ENCODE data around the gene BBX. TPM values are rescaled to one million over a fixed set of nuclear protein-coding genes. Genes with fewer than 3 reads are reported as not detected.

Gene BBX
- total RNA-seq, 1 donor from 2014 or later = 45.1 TPM

GRCh38 chr3:107669669-107670068, 146.9 kb downstream of the BBX start:
- Mint-ChIP-seq H3K27ac (no peak overlapping the region), H3K27me3 (ENCODE audit: insufficient read depth) (no peaks in the 10 kb centered on the region), H3K4me3 (no peak overlapping the region), H3K9me3 (no peaks in the 10 kb centered on the region), H3K4me1 (ENCODE audit: low read depth) (peaks cover 5% of the 10 kb centered on the region), H3K36me3 (ENCODE audit: low read depth) (no peaks in the 10 kb centered on the region)
- intact Hi-C loops (cut with micrococcal nuclease) = loop anchor here (10.0 kb wide), 2 partner anchors 175 to 735 kb away; no protein-coding TSS in a partner anchor
- no peak for DNase-seq (ENCODE audit: low spot score)

GRCh38 chr3:107670986-107671385, 148.2 kb downstream of the BBX start:
- no peak for DNase-seq (ENCODE audit: low spot score)
- Mint-ChIP-seq H3K4me3 (no peak overlapping the region), H3K36me3 (ENCODE audit: low read depth) (no peaks in the 10 kb centered on the region), H3K27me3 (ENCODE audit: insufficient read depth) (no peaks in the 10 kb centered on the region), H3K27ac (no peak overlapping the region), H3K9me3 (no peaks in the 10 kb centered on the region), H3K4me1 (ENCODE audit: low read depth) (peaks cover 17% of the 10 kb centered on the region)
- intact Hi-C loops (cut with micrococcal nuclease) = loop anchor here (10.0 kb wide), 2 partner anchors 174 to 734 kb away; no protein-coding TSS in a partner anchor

- no peaks in the 10 kb centered on the region for H3K27me3 Mint-ChIP-seq (ENCODE audit: insufficient read depth)
- no peaks in the 10 kb centered on the region for H3K9me3 Mint-ChIP-seq
- H3K4me3 Mint-ChIP-seq = no peak overlapping the region
- H3K27ac Mint-ChIP-seq = no peak overlapping the region
- H3K36me3 Mint-ChIP-seq (ENCODE audit: low read depth) = no peaks in the 10 kb centered on the region
- peaks cover 23% of the 10 kb centered on the region for H3K4me1 Mint-ChIP-seq (ENCODE audit: low read depth)
- intact Hi-C loops (cut with micrococcal nuclease) = loop anchor here (10.0 kb wide), 2 partner anchors 170 to 730 kb away; no protein-coding TSS in a partner anchor
- DNase-seq (ENCODE audit: low spot score) = no peak
These were observed 151.6 kb downstream of the BBX start for GRCh38 chr3:107674371-107674770.

- Mint-ChIP-seq H3K4me1 (ENCODE audit: low read depth) (peaks cover 26% of the 10 kb centered on the region), H3K27me3 (ENCODE audit: insufficient read depth) (no peaks in the 10 kb centered on the region), H3K36me3 (ENCODE audit: low read depth) (no peaks in the 10 kb centered on the region), H3K9me3 (no peaks in the 10 kb centered on the region), H3K4me3 (no peak overlapping the region), H3K27ac (no peak overlapping the region)
- no peak for DNase-seq (ENCODE audit: low spot score)
- intact Hi-C loops (cut with micrococcal nuclease) = loop anchor here (1.0 to 10.0 kb wide), 6 partner anchors 66 to 877 kb away; no protein-coding TSS in a partner anchor
These were observed 152.6 kb downstream of the BBX start for GRCh38 chr3:107675233-107675900.

GRCh38 chr3:107676469-107677309, 153.9 kb downstream of the BBX start:
- H3K36me3 Mint-ChIP-seq (ENCODE audit: low read depth) = no peaks in the 10 kb centered on the region
- intact Hi-C loops (cut with micrococcal nuclease) = loop anchor here (1.0 to 10.0 kb wide), 6 partner anchors 104 to 876 kb away; no protein-coding TSS in a partner anchor
- H3K9me3 Mint-ChIP-seq = no peaks in the 10 kb centered on the region
- no peak for DNase-seq (ENCODE audit: low spot score)
- no peaks in the 10 kb centered on the region for H3K27me3 Mint-ChIP-seq (ENCODE audit: insufficient read depth)
- no peak overlapping the region for H3K4me3 Mint-ChIP-seq
- peaks cover 32% of the 10 kb centered on the region for H3K4me1 Mint-ChIP-seq (ENCODE audit: low read depth)
- H3K27ac Mint-ChIP-seq = no peak overlapping the region

- no peak for DNase-seq (ENCODE audit: low spot score)
- H3K27me3 Mint-ChIP-seq (ENCODE audit: insufficient read depth) = no peaks in the 10 kb centered on the region
- H3K4me1 Mint-ChIP-seq (ENCODE audit: low read depth) = peaks cover 32% of the 10 kb centered on the region
- intact Hi-C loops (cut with micrococcal nuclease) = loop anchor here (5.0 to 10.0 kb wide), 5 partner anchors 108 to 872 kb away; no protein-coding TSS in a partner anchor
- no peak overlapping the region for H3K27ac Mint-ChIP-seq
- H3K9me3 Mint-ChIP-seq = no peaks in the 10 kb centered on the region
- no peak overlapping the region for H3K4me3 Mint-ChIP-seq
- peaks cover 2% of the 10 kb centered on the region for H3K36me3 Mint-ChIP-seq (ENCODE audit: low read depth)
These were observed 157.2 kb downstream of the BBX start for GRCh38 chr3:107679921-107680320.

GRCh38 chr3:107680698-107681097, 157.9 kb downstream of the BBX start:
- Mint-ChIP-seq H3K4me1 (ENCODE audit: low read depth) (peaks cover 27% of the 10 kb centered on the region), H3K9me3 (no peaks in the 10 kb centered on the region), H3K27ac (no peak overlapping the region), H3K36me3 (ENCODE audit: low read depth) (peaks cover 2% of the 10 kb centered on the region), H3K4me3 (no peak overlapping the region), H3K27me3 (ENCODE audit: insufficient read depth) (no peaks in the 10 kb centered on the region)
- intact Hi-C loops (cut with micrococcal nuclease) = no loop called here
- no peak for DNase-seq (ENCODE audit: low spot score)

- Mint-ChIP-seq H3K36me3 (ENCODE audit: low read depth) (peaks cover 4% of the 10 kb centered on the region), H3K4me3 (no peak overlapping the region), H3K9me3 (no peaks in the 10 kb centered on the region), H3K27ac (no peak overlapping the region), H3K27me3 (ENCODE audit: insufficient read depth) (no peaks in the 10 kb centered on the region), H3K4me1 (ENCODE audit: low read depth) (peaks cover 24% of the 10 kb centered on the region)
- intact Hi-C loops (cut with micrococcal nuclease) = no loop called here
- no peak for DNase-seq (ENCODE audit: low spot score)
These were observed 158.6 kb downstream of the BBX start for GRCh38 chr3:107681396-107681795.

- H3K4me3 Mint-ChIP-seq = no peak overlapping the region
- intact Hi-C loops (cut with micrococcal nuclease) = no loop called here
- H3K9me3 Mint-ChIP-seq = no peaks in the 10 kb centered on the region
- DNase-seq (ENCODE audit: low spot score) = no peak
- H3K4me1 Mint-ChIP-seq (ENCODE audit: low read depth) = peaks cover 20% of the 10 kb centered on the region
- peaks cover 4% of the 10 kb centered on the region for H3K36me3 Mint-ChIP-seq (ENCODE audit: low read depth)
- no peaks in the 10 kb centered on the region for H3K27me3 Mint-ChIP-seq (ENCODE audit: insufficient read depth)
- no peak overlapping the region for H3K27ac Mint-ChIP-seq
These were observed 159.8 kb downstream of the BBX start for GRCh38 chr3:107682580-107682979.

- intact Hi-C loops (cut with micrococcal nuclease) = no loop called here
- no peaks in the 10 kb centered on the region for H3K9me3 Mint-ChIP-seq
- H3K36me3 Mint-ChIP-seq (ENCODE audit: low read depth) = peaks cover 4% of the 10 kb centered on the region
- H3K4me1 Mint-ChIP-seq (ENCODE audit: low read depth) = peaks cover 20% of the 10 kb centered on the region
- H3K27me3 Mint-ChIP-seq (ENCODE audit: insufficient read depth) = no peaks in the 10 kb centered on the region
- H3K27ac Mint-ChIP-seq = no peak overlapping the region
- no peak for DNase-seq (ENCODE audit: low spot score)
- no peak overlapping the region for H3K4me3 Mint-ChIP-seq
These were observed 160.7 kb downstream of the BBX start for GRCh38 chr3:107683447-107683846.

- Mint-ChIP-seq H3K27ac (no peak overlapping the region), H3K4me3 (no peak overlapping the region), H3K4me1 (ENCODE audit: low read depth) (peaks cover 20% of the 10 kb centered on the region), H3K9me3 (no peaks in the 10 kb centered on the region), H3K36me3 (ENCODE audit: low read depth) (peaks cover 4% of the 10 kb centered on the region), H3K27me3 (ENCODE audit: insufficient read depth) (no peaks in the 10 kb centered on the region)
- intact Hi-C loops (cut with micrococcal nuclease) = no loop called here
- no peak for DNase-seq (ENCODE audit: low spot score)
These were observed 161.7 kb downstream of the BBX start for GRCh38 chr3:107684431-107684925.

- DNase-seq (ENCODE audit: low spot score) = no peak
- Mint-ChIP-seq H3K4me1 (ENCODE audit: low read depth) (peaks cover 17% of the 10 kb centered on the region), H3K4me3 (no peak overlapping the region), H3K9me3 (no peaks in the 10 kb centered on the region), H3K27ac (no peak overlapping the region), H3K36me3 (ENCODE audit: low read depth) (peaks cover 4% of the 10 kb centered on the region), H3K27me3 (ENCODE audit: insufficient read depth) (no peaks in the 10 kb centered on the region)
- intact Hi-C loops (cut with micrococcal nuclease) = no loop called here
These were observed 162.6 kb downstream of the BBX start for GRCh38 chr3:107685383-107685782.

- intact Hi-C loops (cut with micrococcal nuclease) = no loop called here
- H3K27ac Mint-ChIP-seq = no peak overlapping the region
These were observed 164.4 kb downstream of the BBX start for GRCh38 chr3:107687056-107687581.

More at GRCh38 chr3:107687056-107687581, 164.4 kb downstream of the BBX start:
- no peak for DNase-seq (ENCODE audit: low spot score)
- Mint-ChIP-seq H3K36me3 (ENCODE audit: low read depth) (peaks cover 4% of the 10 kb centered on the region), H3K4me1 (ENCODE audit: low read depth) (peaks cover 10% of the 10 kb centered on the region), H3K4me3 (no peak overlapping the region), H3K27me3 (ENCODE audit: insufficient read depth) (no peaks in the 10 kb centered on the region), H3K9me3 (no peaks in the 10 kb centered on the region)
